Measurements from ENCODE around the gene ZNF785. TPM values are rescaled to one million over a fixed set of nuclear protein-coding genes. Genes with fewer than 3 reads are reported as not detected.
"Not testable (repeated sequence)": the region's sequence is repeated elsewhere in the genome, so short reads cannot be mapped to it uniquely, and the experiment has no call there.

The ZNF785 gene
- 5.0 and 5.2 TPM in 2 replicates for polyA plus RNA-seq (2013)

DNA sequence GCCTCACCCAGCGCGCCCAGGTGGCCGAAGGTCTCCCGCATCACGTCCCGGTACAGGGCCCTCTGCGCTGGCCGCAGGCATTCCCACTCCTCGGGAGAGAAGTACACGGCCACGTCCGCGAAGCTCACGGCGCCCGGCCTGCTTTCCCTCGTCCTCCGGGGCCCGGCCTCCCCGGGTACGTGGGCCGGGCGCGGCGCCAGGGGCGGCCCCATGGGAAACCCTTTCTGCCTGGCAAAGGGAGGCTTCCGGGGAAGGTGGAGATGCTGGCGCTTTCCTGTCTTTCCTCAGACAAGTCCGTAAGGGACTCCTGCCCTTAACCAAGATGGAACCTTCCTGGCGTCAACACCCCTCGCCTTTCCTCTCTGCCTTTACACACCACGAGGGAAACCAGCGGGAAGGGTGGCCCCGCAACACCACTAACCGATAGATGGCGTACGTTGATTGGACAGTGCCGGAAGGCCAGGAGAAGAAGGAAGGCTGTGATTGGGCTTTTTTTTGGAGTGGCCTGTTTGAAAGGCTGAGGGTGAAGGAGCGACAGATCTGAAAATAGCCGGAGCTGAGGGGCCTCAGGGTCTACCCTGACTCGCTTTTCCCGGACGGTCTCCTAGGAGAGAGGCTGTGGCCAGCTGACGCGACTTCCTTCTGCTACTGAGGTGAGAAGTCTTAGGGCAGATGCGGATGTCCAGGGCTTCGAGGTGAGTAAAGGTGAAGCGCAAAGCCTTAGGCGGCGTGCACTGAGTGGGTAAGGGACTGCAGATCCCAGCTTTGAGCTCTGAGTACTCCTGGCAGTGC, at the start of gene ZNF785:
ZNF785 (minus strand) TSS at position 298 of the 792 bp plus-strand sequence; CDS start at position 212, 86 bp downstream.
- peak within 1 kb of the TSS; percentile 95 for H4K12ac ChIP-seq (ENCODE audit: low read depth, low read length)
- H3K4ac ChIP-seq (ENCODE audit: low read depth, low read length) = peak within 1 kb of the TSS; percentile 78
- peak within 1 kb of the TSS; percentile 96 for H2AK5ac ChIP-seq (ENCODE audit: low read length)
- peak within 1 kb of the TSS; percentile 86 for H4K91ac ChIP-seq (ENCODE audit: low read depth, low read length)
- H3K27ac ChIP-seq (ENCODE audit: low read depth, low read length) = peak within 1 kb of the TSS; percentile 74
- peak within 1 kb of the TSS; percentile 83 for H3K4me3 ChIP-seq (ENCODE audit: low read depth, low read length)
- no CpG with 5 or more reads among the region's 50 CpGs for WGBS (ENCODE audit: extremely low coverage, insufficient coverage, insufficient read length)
- peak within 1 kb of the TSS; percentile 97 for H3K9ac ChIP-seq (ENCODE audit: low read length)
- H2AFZ ChIP-seq (ENCODE audit: insufficient read depth, low read length, poor library complexity) = peak within 1 kb of the TSS; percentile 80
- peaks cover 7% of the 10 kb centered on the region for H3K79me2 ChIP-seq (ENCODE audit: control insufficient read depth, insufficient read depth, low read length, poor library complexity)
- peak within 1 kb of the TSS; percentile 82 for H3K18ac ChIP-seq (ENCODE audit: low read length)
- H3K9me3 ChIP-seq (ENCODE audit: insufficient read depth, low read depth, low read length) = no peaks in the 10 kb centered on the region
- peak within 1 kb of the TSS; percentile 96 for H3K4me2 ChIP-seq (ENCODE audit: low read length)
- H3K23ac ChIP-seq (ENCODE audit: low read length) = no peak within 1 kb of the TSS
- no peaks in the 10 kb centered on the region for H3K27me3 ChIP-seq (ENCODE audit: insufficient read depth, low read length)
- peaks cover 3 to 5% of the 10 kb centered on the region in 2 experiments for H3K4me1 ChIP-seq (ENCODE audit: control insufficient read depth in 1 of 2, insufficient read depth in 2 of 2, low read length in 2 of 2)
- peak within 1 kb of the TSS; percentile 15 for H2BK12ac ChIP-seq (ENCODE audit: low read length)
- peak; percentile 85 to 95 for DNase-seq
- peaks cover 27% of the 10 kb centered on the region in 2 experiments for H3K36me3 ChIP-seq (ENCODE audit: control insufficient read depth in 1 of 2, insufficient read depth in 2 of 2, low read length in 2 of 2)
- peak within 1 kb of the TSS; percentile 85 for H4K8ac ChIP-seq (ENCODE audit: low read depth, low read length)
- peak within 1 kb of the TSS; percentile 85 for H3K14ac ChIP-seq (ENCODE audit: low read length)
- H2BK5ac ChIP-seq (ENCODE audit: low read depth, low read length, poor library complexity) = peak within 1 kb of the TSS; percentile 38
- peaks cover 12% of the 10 kb centered on the region for H3K79me1 ChIP-seq (ENCODE audit: low read length)
- peak within 1 kb of the TSS; percentile 67 for H2BK120ac ChIP-seq (ENCODE audit: insufficient read depth, low read length, poor library complexity)

DNA sequence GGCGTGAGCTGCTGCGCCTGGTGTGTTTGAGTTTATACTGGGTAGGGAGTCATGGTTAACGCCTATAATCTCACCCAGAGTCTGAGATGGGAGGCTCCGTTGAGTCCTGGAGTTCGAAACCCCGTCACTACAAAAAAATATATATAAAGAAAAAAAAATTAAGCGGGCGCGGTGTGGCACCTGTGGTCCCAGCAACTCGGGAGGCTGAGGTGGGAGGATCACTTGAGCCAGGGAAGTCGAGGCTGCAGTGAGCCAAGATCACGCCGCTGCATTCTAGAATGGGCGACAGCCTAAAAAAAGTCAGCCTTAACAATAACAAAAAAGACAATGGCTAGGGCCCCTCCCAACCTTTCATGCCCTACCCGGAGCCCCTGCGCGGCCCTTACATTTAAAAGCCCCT, 48.0 kb upstream of the ZNF785 start:
- no peak overlapping the region for H3K23ac ChIP-seq (ENCODE audit: low read length)
- peak overlapping the region; percentile 38 for H2AFZ ChIP-seq (ENCODE audit: insufficient read depth, low read length, poor library complexity)
- no peaks in the 10 kb centered on the region for H3K9me3 ChIP-seq (ENCODE audit: insufficient read depth, low read depth, low read length)
- peak overlapping the region; percentile 91 for H2AK5ac ChIP-seq (ENCODE audit: low read length)
- peaks cover 9% of the 10 kb centered on the region for H3K79me1 ChIP-seq (ENCODE audit: low read length)
- H3K4me3 ChIP-seq (ENCODE audit: low read depth, low read length) = no peak overlapping the region
- H3K4me1 ChIP-seq (ENCODE audit: control insufficient read depth in 1 of 2, insufficient read depth in 2 of 2, low read length in 2 of 2) = peaks cover 0 to 2% of the 10 kb centered on the region in 2 experiments
- H3K9ac ChIP-seq (ENCODE audit: low read length) = no peak overlapping the region
- H3K14ac ChIP-seq (ENCODE audit: low read length) = peak overlapping the region; percentile 44
- no peak overlapping the region for H3K27ac ChIP-seq (ENCODE audit: low read depth, low read length)
- no peak overlapping the region for H2BK120ac ChIP-seq (ENCODE audit: insufficient read depth, low read length, poor library complexity)
- no peak for DNase-seq
- H2BK5ac ChIP-seq (ENCODE audit: low read depth, low read length, poor library complexity) = no peak overlapping the region
- H3K79me2 ChIP-seq (ENCODE audit: control insufficient read depth, insufficient read depth, low read length, poor library complexity) = peaks cover 4% of the 10 kb centered on the region
- no peak overlapping the region for H3K4ac ChIP-seq (ENCODE audit: low read depth, low read length)
- no CpG with 5 or more reads among the region's 17 CpGs for WGBS (ENCODE audit: extremely low coverage, insufficient coverage, insufficient read length)
- no peaks in the 10 kb centered on the region for H3K27me3 ChIP-seq (ENCODE audit: insufficient read depth, low read length)
- no peak overlapping the region for H3K18ac ChIP-seq (ENCODE audit: low read length)
- H3K36me3 ChIP-seq (ENCODE audit: control insufficient read depth in 1 of 2, insufficient read depth in 2 of 2, low read length in 2 of 2) = no peaks in the 10 kb centered on the region
- H4K91ac ChIP-seq (ENCODE audit: low read depth, low read length) = peak overlapping the region; percentile 64
- H4K12ac ChIP-seq (ENCODE audit: low read depth, low read length) = peak overlapping the region; percentile 96
- H3K4me2 ChIP-seq (ENCODE audit: low read length) = peak overlapping the region; percentile 94
- no peak overlapping the region for H2BK12ac ChIP-seq (ENCODE audit: low read length)
- peak overlapping the region; percentile 91 for H4K8ac ChIP-seq (ENCODE audit: low read depth, low read length)

DNA sequence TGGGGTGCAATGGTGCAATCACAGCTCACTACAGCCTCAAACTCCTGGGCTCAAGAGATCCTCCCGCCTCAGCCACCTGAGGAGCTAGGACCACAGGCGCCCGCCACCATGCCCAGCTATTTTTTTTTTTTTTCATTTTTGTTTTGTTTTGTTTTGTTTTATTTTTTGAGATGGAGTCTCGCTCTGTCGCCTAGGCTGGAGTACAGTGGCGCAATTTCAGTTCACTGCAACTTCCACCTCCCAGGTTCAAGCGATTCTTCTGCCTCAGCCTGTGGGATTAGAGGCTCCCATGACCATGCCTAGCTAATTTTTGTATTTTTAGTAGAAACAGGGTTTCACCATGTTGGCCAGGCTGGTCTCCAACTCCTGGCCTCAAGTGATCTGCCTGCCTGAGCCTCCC, 47.0 kb upstream of the ZNF785 start:
- WGBS (ENCODE audit: extremely low coverage, insufficient coverage, insufficient read length) = no CpG with 5 or more reads among the region's 7 CpGs
- H3K79me2 ChIP-seq (ENCODE audit: control insufficient read depth, insufficient read depth, low read length, poor library complexity); H3K27ac ChIP-seq (ENCODE audit: low read depth, low read length): not testable (repeated sequence)

DNA sequence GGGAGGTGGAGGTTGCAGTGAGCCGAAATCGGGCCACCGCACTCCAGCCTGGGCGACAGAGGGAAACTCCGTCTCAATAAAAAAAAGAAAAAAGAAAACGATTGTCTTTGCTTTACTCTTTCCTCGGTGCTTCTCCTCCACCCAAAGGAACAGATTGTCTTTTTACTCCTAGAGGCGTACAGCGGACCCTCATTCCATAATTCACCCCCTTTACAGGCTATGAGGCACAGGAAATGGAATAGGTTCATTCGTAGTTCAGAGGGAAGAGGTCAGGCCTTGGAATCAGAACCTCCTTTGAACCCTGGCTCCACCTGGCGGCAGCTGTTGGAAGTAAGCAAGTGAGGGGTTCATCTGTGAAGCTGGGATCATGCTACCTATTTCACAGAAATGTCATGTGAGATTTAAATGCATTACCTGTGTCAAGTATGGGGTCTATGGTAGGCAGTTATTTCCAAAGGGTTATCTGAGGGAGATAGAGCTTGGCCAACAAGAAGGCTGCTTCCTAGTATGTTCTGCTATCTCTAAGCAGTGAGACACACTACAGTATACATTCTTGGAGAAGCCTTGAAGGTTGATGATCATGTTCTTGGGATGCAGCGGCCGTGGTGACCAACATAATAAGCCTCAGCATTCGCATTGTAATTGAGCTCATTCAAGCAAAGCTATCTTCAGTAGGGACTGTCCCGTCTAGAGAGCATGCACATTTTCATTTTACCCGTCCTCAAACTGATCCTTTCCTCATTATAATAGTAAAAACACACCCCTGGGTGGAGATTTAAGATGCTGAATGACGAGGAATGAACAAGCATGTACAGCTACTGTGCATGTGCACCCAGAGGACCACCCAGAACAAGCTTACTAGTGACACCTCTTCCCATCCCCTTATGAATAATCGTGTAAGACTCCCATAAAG, 43.4 kb upstream of the ZNF785 start:
- H4K91ac ChIP-seq (ENCODE audit: low read depth, low read length) = no peak overlapping the region
- DNase-seq = peak; percentile 82 to 97
- WGBS (ENCODE audit: extremely low coverage, insufficient coverage, insufficient read length) = no CpG with 5 or more reads among the region's 18 CpGs
- no peaks in the 10 kb centered on the region for H3K4me1 ChIP-seq (ENCODE audit: control insufficient read depth in 1 of 2, insufficient read depth in 2 of 2, low read length in 2 of 2)
- no peak overlapping the region for H2BK5ac ChIP-seq (ENCODE audit: low read depth, low read length, poor library complexity)
- no peak overlapping the region for H3K4ac ChIP-seq (ENCODE audit: low read depth, low read length)
- H3K79me1 ChIP-seq (ENCODE audit: low read length) = peaks cover 3% of the 10 kb centered on the region
- H3K4me2 ChIP-seq (ENCODE audit: low read length) = no peak overlapping the region
- H3K18ac ChIP-seq (ENCODE audit: low read length) = no peak overlapping the region
- H3K27me3 ChIP-seq (ENCODE audit: insufficient read depth, low read length) = no peaks in the 10 kb centered on the region
- no peak overlapping the region for H3K27ac ChIP-seq (ENCODE audit: low read depth, low read length)
- no peak overlapping the region for H2AFZ ChIP-seq (ENCODE audit: insufficient read depth, low read length, poor library complexity)
- H3K9me3 ChIP-seq (ENCODE audit: insufficient read depth, low read depth, low read length) = peaks cover 6% of the 10 kb centered on the region
- no peak overlapping the region for H3K4me3 ChIP-seq (ENCODE audit: low read depth, low read length)
- H2BK12ac ChIP-seq (ENCODE audit: low read length) = no peak overlapping the region
- no peaks in the 10 kb centered on the region for H3K36me3 ChIP-seq (ENCODE audit: control insufficient read depth in 1 of 2, insufficient read depth in 2 of 2, low read length in 2 of 2)
- H4K8ac ChIP-seq (ENCODE audit: low read depth, low read length) = no peak overlapping the region
- no peak overlapping the region for H4K12ac ChIP-seq (ENCODE audit: low read depth, low read length)
- no peak overlapping the region for H2AK5ac ChIP-seq (ENCODE audit: low read length)
- no peak overlapping the region for H3K23ac ChIP-seq (ENCODE audit: low read length)
- no peak overlapping the region for H3K9ac ChIP-seq (ENCODE audit: low read length)
- H2BK120ac ChIP-seq (ENCODE audit: insufficient read depth, low read length, poor library complexity) = no peak overlapping the region
- no peak overlapping the region for H3K14ac ChIP-seq (ENCODE audit: low read length)
- no peaks in the 10 kb centered on the region for H3K79me2 ChIP-seq (ENCODE audit: control insufficient read depth, insufficient read depth, low read length, poor library complexity)

More for the DNA sequence above, 47.0 kb upstream of the ZNF785 start:
- H2BK12ac ChIP-seq (ENCODE audit: low read length); H2BK5ac ChIP-seq (ENCODE audit: low read depth, low read length, poor library complexity); H3K9me3 ChIP-seq (ENCODE audit: insufficient read depth, low read depth, low read length); H3K4me1 ChIP-seq (ENCODE audit: control insufficient read depth in 1 of 2, insufficient read depth in 2 of 2, low read length in 2 of 2); H2AK5ac ChIP-seq (ENCODE audit: low read length); H4K12ac ChIP-seq (ENCODE audit: low read depth, low read length); H4K91ac ChIP-seq (ENCODE audit: low read depth, low read length); H3K18ac ChIP-seq (ENCODE audit: low read length); H3K14ac ChIP-seq (ENCODE audit: low read length); H3K9ac ChIP-seq (ENCODE audit: low read length); H3K4ac ChIP-seq (ENCODE audit: low read depth, low read length); H3K4me2 ChIP-seq (ENCODE audit: low read length); H4K8ac ChIP-seq (ENCODE audit: low read depth, low read length); H2BK120ac ChIP-seq (ENCODE audit: insufficient read depth, low read length, poor library complexity); H3K23ac ChIP-seq (ENCODE audit: low read length); H2AFZ ChIP-seq (ENCODE audit: insufficient read depth, low read length, poor library complexity); H3K4me3 ChIP-seq (ENCODE audit: low read depth, low read length); H3K36me3 ChIP-seq (ENCODE audit: control insufficient read depth in 1 of 2, insufficient read depth in 2 of 2, low read length in 2 of 2); H3K79me1 ChIP-seq (ENCODE audit: low read length); DNase-seq; H3K27me3 ChIP-seq (ENCODE audit: insufficient read depth, low read length): not testable (repeated sequence)

Measured in trophoblast cell (in vitro differentiated cells and primary cell).